Activated CD8-positive, alpha-beta T cell treated with anti-CD3 and anti-CD28 coated beads, Interleukin-2, amount 10 ng/mL, durations not matched to agents 7 days and 5 days (primary cell): ENCODE measurements around the gene TCP11. TPM values are rescaled to one million over a fixed set of nuclear protein-coding genes. Genes with fewer than 3 reads are reported as not detected.
A peak's percentile ranks its signal among the peaks of the same experiment; 100 is the strongest.

Experiments used
- ATAC-seq: fragments of 150-1000 bp; cut with Tn5 transposase; one replicate; pipeline ENCODE4 v1.10.0; 2021; ENCODE audit warnings: moderate library complexity
- CTCF ChIA-PET: fragments of 350-600 bp; sonication (Branson Sonifier 250); formaldehyde crosslinking; loops from one replicate; lab custom pipeline; 2021; ENCODE audit warnings: antibody characterized with exemption; lab: Charles Lee
- POLR2A ChIA-PET: fragments of 350-600 bp; sonication (Branson Sonifier 250); formaldehyde crosslinking; loops from one replicate; lab custom pipeline; 2021; ENCODE audit warnings: antibody characterized with exemption; lab: Charles Lee
- DNase-seq: peaks from one replicate; pipeline ENCODE4 v3.0.0-alpha.2; 2020
- H3K27ac Mint-ChIP-seq: one replicate; pipeline ENCODE4 v1.8.0; 2021; ENCODE audit warnings: mild to moderate bottlenecking, mixed read lengths
- H3K27me3 Mint-ChIP-seq: one replicate; pipeline ENCODE4 v1.8.0; 2021; ENCODE audit warnings: low read depth, mixed read lengths
- H3K36me3 Mint-ChIP-seq: one replicate; pipeline ENCODE4 v1.8.0; 2021; ENCODE audit warnings: low read depth, mixed read lengths
- H3K4me1 Mint-ChIP-seq: one replicate; pipeline ENCODE4 v1.8.0; 2021; ENCODE audit warnings: low read depth, mixed read lengths
- H3K4me3 Mint-ChIP-seq: one replicate; pipeline ENCODE4 v1.8.0; 2021; ENCODE audit warnings: mild to moderate bottlenecking, mixed read lengths
- H3K9me3 Mint-ChIP-seq: one replicate; pipeline ENCODE4 v1.8.0; 2022; ENCODE audit warnings: mixed read lengths; ENCODE audit not compliant: insufficient read depth
- total RNA-seq, 2 experiments: library from RNA; stranded (reverse); gene quantifications; one replicate each; pipeline ENCODE4 v1.2.3, GENCODE V29; 2021

Gene TCP11
- total RNA-seq, 2 experiments from 2014 or later: not detected

GRCh38 chr6:35089935-35090505 lies 51.1 kb downstream of the TCP11 start:
- Mint-ChIP-seq H3K27me3 (peaks cover 4% of the 10 kb centered on the region), H3K4me1 (peaks cover 9% of the 10 kb centered on the region), H3K4me3 (no peak overlapping the region), H3K27ac (peak overlapping the region; percentile 54), H3K36me3 (no peaks in the 10 kb centered on the region), H3K9me3 (no peaks in the 10 kb centered on the region)
- DNase-seq: peak; percentile 25
- peak; percentile 42 for ATAC-seq
- POLR2A ChIA-PET: no interaction called here
- CTCF ChIA-PET: interaction anchor here (0.7 kb wide), 1 partner anchor 50 kb away, joined by 3 read pairs; no protein-coding TSS in a partner anchor

- CTCF ChIA-PET: no interaction called here
- Mint-ChIP-seq H3K9me3 (no peaks in the 10 kb centered on the region), H3K27me3 (peaks cover under 1% of the 10 kb centered on the region), H3K27ac (peak overlapping the region; percentile 54), H3K4me3 (no peak overlapping the region), H3K4me1 (peaks cover 9% of the 10 kb centered on the region), H3K36me3 (no peaks in the 10 kb centered on the region)
- ATAC-seq: no peak
- no peak for DNase-seq
- POLR2A ChIA-PET: no interaction called here
These were observed 51.8 kb downstream of the TCP11 start for GRCh38 chr6:35089216-35089934.

GRCh38 chr6:35088281-35089215 lies 52.6 kb downstream of the TCP11 start:
- Mint-ChIP-seq H3K9me3 (no peaks in the 10 kb centered on the region), H3K27ac (no peak overlapping the region), H3K4me1 (peaks cover 9% of the 10 kb centered on the region), H3K36me3 (no peaks in the 10 kb centered on the region), H3K27me3 (no peaks in the 10 kb centered on the region), H3K4me3 (no peak overlapping the region)
- CTCF ChIA-PET: no interaction called here
- no peak for ATAC-seq
- POLR2A ChIA-PET: no interaction called here
- no peak for DNase-seq

- Mint-ChIP-seq H3K27me3 (no peaks in the 10 kb centered on the region), H3K27ac (no peak overlapping the region), H3K36me3 (no peaks in the 10 kb centered on the region), H3K4me1 (peaks cover 9% of the 10 kb centered on the region), H3K4me3 (no peak overlapping the region), H3K9me3 (no peaks in the 10 kb centered on the region)
- ATAC-seq (no peak), DNase-seq (no peak)
- ChIA-PET CTCF (interaction anchor here (1.0 kb wide), 1 partner anchor 101 kb away, joined by 3 read pairs; no protein-coding TSS in a partner anchor), POLR2A (no interaction called here)
These were observed 53.5 kb downstream of the TCP11 start for GRCh38 chr6:35087361-35088280.

GRCh38 chr6:35086636-35087360 lies 54.3 kb downstream of the TCP11 start:
- Mint-ChIP-seq H3K4me3 (no peak overlapping the region), H3K36me3 (no peaks in the 10 kb centered on the region), H3K4me1 (peaks cover 9% of the 10 kb centered on the region), H3K27ac (no peak overlapping the region), H3K27me3 (no peaks in the 10 kb centered on the region), H3K9me3 (no peaks in the 10 kb centered on the region)
- DNase-seq (no peak), ATAC-seq (no peak)
- POLR2A ChIA-PET: no interaction called here
- CTCF ChIA-PET: interaction anchor here (1.0 kb wide), 1 partner anchor 100 kb away, joined by 3 read pairs; no protein-coding TSS in a partner anchor

GRCh38 chr6:35086282-35086632 lies 54.9 kb downstream of the TCP11 start:
- H3K36me3 Mint-ChIP-seq: no peaks in the 10 kb centered on the region
- no peaks in the 10 kb centered on the region for H3K27me3 Mint-ChIP-seq
- ChIA-PET CTCF (no interaction called here), POLR2A (no interaction called here)
- H3K4me1 Mint-ChIP-seq: peaks cover 11% of the 10 kb centered on the region
- H3K27ac Mint-ChIP-seq: no peak overlapping the region
- no peaks in the 10 kb centered on the region for H3K9me3 Mint-ChIP-seq
- DNase-seq (no peak), ATAC-seq (no peak)
- H3K4me3 Mint-ChIP-seq: no peak overlapping the region

- H3K4me1 Mint-ChIP-seq: peaks cover 12% of the 10 kb centered on the region
- no peaks in the 10 kb centered on the region for H3K27me3 Mint-ChIP-seq
- no peak overlapping the region for H3K27ac Mint-ChIP-seq
- CTCF ChIA-PET: no interaction called here
- no peak for DNase-seq
- H3K4me3 Mint-ChIP-seq: no peak overlapping the region
- no peaks in the 10 kb centered on the region for H3K36me3 Mint-ChIP-seq
- POLR2A ChIA-PET: no interaction called here
- H3K9me3 Mint-ChIP-seq: no peaks in the 10 kb centered on the region
- ATAC-seq: no peak
These were observed 55.5 kb downstream of the TCP11 start for GRCh38 chr6:35085359-35086281.

GRCh38 chr6:35084511-35085203 lies 56.5 kb downstream of the TCP11 start:
- ChIA-PET CTCF (no interaction called here), POLR2A (no interaction called here)
- Mint-ChIP-seq H3K9me3 (no peaks in the 10 kb centered on the region), H3K27me3 (no peaks in the 10 kb centered on the region), H3K4me3 (no peak overlapping the region), H3K36me3 (no peaks in the 10 kb centered on the region), H3K27ac (no peak overlapping the region), H3K4me1 (peaks cover 6% of the 10 kb centered on the region)
- no peak for ATAC-seq
- DNase-seq: no peak

GRCh38 chr6:35084041-35084491 lies 57.1 kb downstream of the TCP11 start:
- no peak overlapping the region for H3K4me3 Mint-ChIP-seq
- ChIA-PET POLR2A (no interaction called here), CTCF (no interaction called here)
- ATAC-seq: no peak
- no peak overlapping the region for H3K27ac Mint-ChIP-seq
- peaks cover 2% of the 10 kb centered on the region for H3K4me1 Mint-ChIP-seq
- no peaks in the 10 kb centered on the region for H3K9me3 Mint-ChIP-seq
- H3K27me3 Mint-ChIP-seq: no peaks in the 10 kb centered on the region
- no peaks in the 10 kb centered on the region for H3K36me3 Mint-ChIP-seq
- no peak for DNase-seq

- Mint-ChIP-seq H3K9me3 (no peaks in the 10 kb centered on the region), H3K27me3 (no peaks in the 10 kb centered on the region), H3K36me3 (no peaks in the 10 kb centered on the region), H3K4me1 (peaks cover 2% of the 10 kb centered on the region), H3K4me3 (no peak overlapping the region), H3K27ac (no peak overlapping the region)
- no peak for ATAC-seq
- DNase-seq: no peak
- CTCF ChIA-PET: no interaction called here
- POLR2A ChIA-PET: no interaction called here
These were observed 57.6 kb downstream of the TCP11 start for GRCh38 chr6:35083507-35083906.
